ENCODE results near the gene MOGAT1. TPM values are rescaled to one million over a fixed set of nuclear protein-coding genes. Genes with fewer than 3 reads are reported as not detected.

MOGAT1 gene
- polyA plus RNA-seq, 3 donors = 0.11 TPM; not detected in 2

DNA sequence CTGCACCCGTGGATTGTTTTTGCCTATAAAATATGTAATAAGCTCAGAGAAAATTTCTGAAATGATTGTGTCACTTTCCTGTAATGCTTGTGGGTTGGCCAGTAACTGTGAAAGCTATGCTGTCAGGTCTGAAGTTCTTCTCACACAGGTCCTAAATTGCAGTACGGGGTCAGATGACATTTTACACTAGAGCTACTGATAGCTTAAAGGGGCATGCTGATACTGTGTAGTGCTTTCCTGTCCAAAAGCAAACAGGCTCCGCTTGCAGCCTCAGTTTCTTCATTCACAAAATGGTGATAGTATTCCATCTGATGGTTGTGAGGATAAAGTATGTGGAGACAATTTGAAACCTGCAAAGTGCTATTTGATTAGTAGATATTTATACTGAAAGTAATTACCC, 8.0 kb upstream of the MOGAT1 start:
- peaks cover 33% of the 10 kb centered on the region for H3K4me1 Mint-ChIP-seq
- Histone ChIP-seq H3K4me1 (ENCODE audit: control insufficient read depth in 1 of 2, insufficient read depth in 2 of 2, low read length in 2 of 2) (peaks cover 29 to 39% of the 10 kb centered on the region in 2 donors), H3K9ac (ENCODE audit: insufficient read depth, low read length, poor library complexity, severe bottlenecking) (no peak overlapping the region), H4K20me1 (ENCODE audit: insufficient read depth, low read length) (no peaks in the 10 kb centered on the region), H3K4me3 (replicated peaks in 1 of 3; ENCODE audit: low read depth in 2 of 3, low read length in 3 of 3) (no peak overlapping the region), H3K27me3 (ENCODE audit: control insufficient read depth in 2 of 2, insufficient read depth in 2 of 2, low read length in 2 of 2) (no peaks in the 10 kb centered on the region), H2AFZ (ENCODE audit: insufficient read depth, low read depth, low read length, poor library complexity, severe bottlenecking) (peak overlapping the region; percentile 78), H3K9me3 (replicated peaks in 1 of 2; ENCODE audit: control insufficient read depth in 1 of 2, insufficient read depth in 1 of 2, low read length in 2 of 2) (no peaks in the 10 kb centered on the region), H3K36me3 (replicated peaks in 1 of 2; ENCODE audit: control insufficient read depth in 1 of 2, insufficient read depth in 2 of 2, low read length in 2 of 2) (no peaks in the 10 kb centered on the region), H3K27ac (ENCODE audit: low read depth in 1 of 2, low read length in 2 of 2) (peak overlapping the region in 1 of 2 donors; percentile 45), H3K79me2 (ENCODE audit: insufficient read depth, low read length) (no peaks in the 10 kb centered on the region), H3K4me2 (replicated peaks; ENCODE audit: extremely low read depth, low read length, poor library complexity, severe bottlenecking) (no peak overlapping the region)
- H3K4me3 Mint-ChIP-seq = no peak overlapping the region
- H3K27me3 Mint-ChIP-seq (ENCODE audit: low read depth in 3 of 3) = peaks cover 0 to 3% (median 0%) of the 10 kb centered on the region in 3 donors
- peaks cover 0 to 10% of the 10 kb centered on the region in 2 donors for H3K36me3 Mint-ChIP-seq
- WGBS (ENCODE audit: insufficient coverage) = 20% methylated on average over 1 of the region's 3 CpGs
- no peak for DNase-seq
- TF ChIP-seq, protein P1, sequence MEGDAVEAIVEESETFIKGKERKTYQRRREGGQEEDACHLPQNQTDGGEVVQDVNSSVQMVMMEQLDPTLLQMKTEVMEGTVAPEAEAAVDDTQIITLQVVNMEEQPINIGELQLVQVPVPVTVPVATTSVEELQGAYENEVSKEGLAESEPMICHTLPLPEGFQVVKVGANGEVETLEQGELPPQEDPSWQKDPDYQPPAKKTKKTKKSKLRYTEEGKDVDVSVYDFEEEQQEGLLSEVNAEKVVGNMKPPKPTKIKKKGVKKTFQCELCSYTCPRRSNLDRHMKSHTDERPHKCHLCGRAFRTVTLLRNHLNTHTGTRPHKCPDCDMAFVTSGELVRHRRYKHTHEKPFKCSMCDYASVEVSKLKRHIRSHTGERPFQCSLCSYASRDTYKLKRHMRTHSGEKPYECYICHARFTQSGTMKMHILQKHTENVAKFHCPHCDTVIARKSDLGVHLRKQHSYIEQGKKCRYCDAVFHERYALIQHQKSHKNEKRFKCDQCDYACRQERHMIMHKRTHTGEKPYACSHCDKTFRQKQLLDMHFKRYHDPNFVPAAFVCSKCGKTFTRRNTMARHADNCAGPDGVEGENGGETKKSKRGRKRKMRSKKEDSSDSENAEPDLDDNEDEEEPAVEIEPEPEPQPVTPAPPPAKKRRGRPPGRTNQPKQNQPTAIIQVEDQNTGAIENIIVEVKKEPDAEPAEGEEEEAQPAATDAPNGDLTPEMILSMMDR (IDR thresholded peaks at IDR 0.05) = no peak
- intact Hi-C loops (cut with micrococcal nuclease) = no loop called here
- H3K9me3 Mint-ChIP-seq = peaks cover 0 to 2% (median 0%) of the 10 kb centered on the region in 7 donors
- H3K27ac Mint-ChIP-seq = no peak overlapping the region

DNA sequence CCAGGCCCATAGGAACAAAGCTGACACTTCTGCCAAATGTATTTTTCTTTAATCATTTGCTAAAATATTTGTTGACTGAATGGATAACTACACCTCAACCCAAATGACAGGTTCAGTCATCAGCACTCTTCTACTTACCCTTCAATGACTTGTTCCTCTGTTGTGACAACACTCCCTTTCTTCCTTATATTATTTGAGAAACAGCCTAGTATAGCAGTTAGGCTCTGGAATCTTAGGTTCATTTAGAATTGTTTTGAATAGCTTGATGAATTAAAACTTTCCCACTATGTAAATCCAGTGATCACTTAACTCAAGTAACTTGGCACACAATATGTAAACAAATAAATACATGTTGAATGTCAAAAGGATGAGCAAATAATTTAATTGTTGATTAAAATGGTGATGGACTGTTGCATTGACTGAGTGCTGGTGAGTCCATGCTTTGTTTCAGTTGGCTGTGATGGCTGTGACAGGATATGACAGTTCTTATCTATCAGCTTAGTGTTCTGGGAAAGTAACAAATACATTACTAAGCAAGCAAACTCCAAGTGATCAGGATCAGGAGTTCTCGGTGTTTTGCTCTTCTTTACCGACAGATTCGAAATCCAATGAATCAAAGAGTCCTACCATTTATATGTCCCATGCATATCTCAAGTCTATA, 2.8 kb upstream of the MOGAT1 start:
- no peaks in the 10 kb centered on the region for H3K79me2 ChIP-seq (ENCODE audit: insufficient read depth, low read length)
- Mint-ChIP-seq H3K9me3 (peaks cover 0 to 2% (median 0%) of the 10 kb centered on the region in 7 donors), H3K27ac (peak overlapping the region; percentile 80 to 96 (median 88)), H3K4me3 (no peak overlapping the region), H3K36me3 (peaks cover 0 to 13% of the 10 kb centered on the region in 2 donors), H3K27me3 (ENCODE audit: low read depth in 3 of 3) (peaks cover 5 to 20% (median 8%) of the 10 kb centered on the region in 3 donors), H3K4me1 (peaks cover 62% of the 10 kb centered on the region)
- no peak for DNase-seq
- peak overlapping the region; percentile 44 for H3K4me2 ChIP-seq (replicated peaks; ENCODE audit: extremely low read depth, low read length, poor library complexity, severe bottlenecking)
- peak overlapping the region in 1 of 3 experiments; percentile 25 for H3K4me3 ChIP-seq (replicated peaks in 1 of 3; ENCODE audit: low read depth in 2 of 3, low read length in 3 of 3)
- H3K27me3 ChIP-seq (ENCODE audit: control insufficient read depth in 2 of 2, insufficient read depth in 2 of 2, low read length in 2 of 2) = peaks cover 5 to 12% of the 10 kb centered on the region in 2 donors
- WGBS (ENCODE audit: insufficient coverage) = 100% methylated on average over 3 of the region's 3 CpGs
- no peaks in the 10 kb centered on the region for H3K36me3 ChIP-seq (replicated peaks in 1 of 2; ENCODE audit: control insufficient read depth in 1 of 2, insufficient read depth in 2 of 2, low read length in 2 of 2)
- TF ChIP-seq, protein P1 (IDR thresholded peaks at IDR 0.05) = no peak
- no peaks in the 10 kb centered on the region for H4K20me1 ChIP-seq (ENCODE audit: insufficient read depth, low read length)
- H3K9ac ChIP-seq (ENCODE audit: insufficient read depth, low read length, poor library complexity, severe bottlenecking) = no peak overlapping the region
- H2AFZ ChIP-seq (ENCODE audit: insufficient read depth, low read depth, low read length, poor library complexity, severe bottlenecking) = no peak overlapping the region
- peak overlapping the region; percentile 17 to 84 for H3K27ac ChIP-seq (ENCODE audit: low read depth in 1 of 2, low read length in 2 of 2)
- H3K4me1 ChIP-seq (ENCODE audit: control insufficient read depth in 1 of 2, insufficient read depth in 2 of 2, low read length in 2 of 2) = peaks cover 59 to 71% of the 10 kb centered on the region in 2 donors
- no peaks in the 10 kb centered on the region for H3K9me3 ChIP-seq (replicated peaks in 1 of 2; ENCODE audit: control insufficient read depth in 1 of 2, insufficient read depth in 1 of 2, low read length in 2 of 2)
- intact Hi-C loops (cut with micrococcal nuclease) = loop anchor here in 1 of 2 donors (5.0 kb wide), 1 partner anchor 39 kb away; no protein-coding TSS in a partner anchor
